ENCODE data around the gene GJA9.

- TF ChIP-seq, protein P1, sequence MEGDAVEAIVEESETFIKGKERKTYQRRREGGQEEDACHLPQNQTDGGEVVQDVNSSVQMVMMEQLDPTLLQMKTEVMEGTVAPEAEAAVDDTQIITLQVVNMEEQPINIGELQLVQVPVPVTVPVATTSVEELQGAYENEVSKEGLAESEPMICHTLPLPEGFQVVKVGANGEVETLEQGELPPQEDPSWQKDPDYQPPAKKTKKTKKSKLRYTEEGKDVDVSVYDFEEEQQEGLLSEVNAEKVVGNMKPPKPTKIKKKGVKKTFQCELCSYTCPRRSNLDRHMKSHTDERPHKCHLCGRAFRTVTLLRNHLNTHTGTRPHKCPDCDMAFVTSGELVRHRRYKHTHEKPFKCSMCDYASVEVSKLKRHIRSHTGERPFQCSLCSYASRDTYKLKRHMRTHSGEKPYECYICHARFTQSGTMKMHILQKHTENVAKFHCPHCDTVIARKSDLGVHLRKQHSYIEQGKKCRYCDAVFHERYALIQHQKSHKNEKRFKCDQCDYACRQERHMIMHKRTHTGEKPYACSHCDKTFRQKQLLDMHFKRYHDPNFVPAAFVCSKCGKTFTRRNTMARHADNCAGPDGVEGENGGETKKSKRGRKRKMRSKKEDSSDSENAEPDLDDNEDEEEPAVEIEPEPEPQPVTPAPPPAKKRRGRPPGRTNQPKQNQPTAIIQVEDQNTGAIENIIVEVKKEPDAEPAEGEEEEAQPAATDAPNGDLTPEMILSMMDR (IDR thresholded peaks at IDR 0.05): no peak
- TF ChIP-seq POLR2AphosphoS5 (IDR thresholded peaks at IDR 0.05; ENCODE audit: low read depth, low read length): no peak
Observed at GRCh38 chr1:38929476-38929875, 48.1 kb upstream of the GJA9 start.

Measured in Panc1 (cell line).